H1 (cell line): ENCODE results near the gene IL6R. TPM values are rescaled to one million over a fixed set of nuclear protein-coding genes. Genes with fewer than 3 reads are reported as not detected.
A peak's percentile ranks its signal among the peaks of the same experiment; 100 is the strongest.

Experiments
- CTCF ChIA-PET: fragments of 300-600 bp; sonication (Branson Sonifier 250); formaldehyde crosslinking; loops from one replicate; lab custom pipeline; 2021; ENCODE audit not compliant: partially characterized antibody; lab: Charles Lee
- POLR2A ChIA-PET: fragments of 300-600 bp; sonication (Branson Sonifier 250); formaldehyde crosslinking; loops from one replicate; lab custom pipeline; 2021; ENCODE audit warnings: inconsistent platforms; ENCODE audit not compliant: partially characterized antibody; lab: Charles Lee
- DNase-seq, 2 experiments: peaks; one replicate each; pipeline versions ENCODE4 v3.0.0 to v3.0.0-alpha.2; 2010 to 2022; ENCODE audit warnings: low spot score in 2 of 2, low read depth in 1 of 2, mixed read lengths in 1 of 2
- FAIRE-seq: peaks from 2 replicates; lab custom pipeline; 2011; peaks lifted over from hg19 to GRCh38; lab: Jason Lieb, UNC
- H2AFZ ChIP-seq: 2 replicates; pipeline ENCODE4 v1.8.1; 2012; ENCODE audit warnings: low read length, inconsistent platforms
- H2AK5ac ChIP-seq: 2 replicates; pipeline ENCODE4 v1.6.1; 2013; ENCODE audit warnings: low read depth, low read length
- H2BK120ac ChIP-seq: replicated peaks from 2 replicates; pipeline ENCODE3; 2013; ENCODE audit warnings: low read depth, low read length, inconsistent platforms
- H2BK12ac ChIP-seq: 2 replicates; pipeline ENCODE4 v1.6.1; 2013; ENCODE audit warnings: low read depth, low read length
- H2BK15ac ChIP-seq: 2 replicates; pipeline ENCODE4 v1.6.1; 2013; ENCODE audit warnings: low read length
- H2BK20ac ChIP-seq: 2 replicates; pipeline ENCODE4 v1.6.1; 2013; ENCODE audit warnings: low read length
- H2BK5ac ChIP-seq: 2 replicates; pipeline ENCODE4 v1.6.1; 2013; ENCODE audit warnings: low read depth, low read length
- H3K14ac ChIP-seq: 2 replicates; pipeline ENCODE4 v1.6.1; 2013; ENCODE audit warnings: inconsistent platforms; ENCODE audit not compliant: insufficient read length
- H3K18ac ChIP-seq: 2 replicates; pipeline ENCODE4 v1.6.1; 2013; ENCODE audit warnings: low read length; ENCODE audit errors: extremely low read depth
- H3K23ac ChIP-seq: 2 replicates; pipeline ENCODE4 v1.6.1; 2013; ENCODE audit warnings: inconsistent platforms; ENCODE audit not compliant: insufficient read length
- H3K23me2 ChIP-seq: 2 replicates; pipeline ENCODE4 v1.6.1; 2013; ENCODE audit warnings: low read depth, low read length
- H3K27ac ChIP-seq: 2 replicates; pipeline ENCODE4 v1.6.1; 2011; ENCODE audit warnings: low read depth, low read length, inconsistent platforms
- H3K27me3 ChIP-seq, 4 experiments: replicated peaks in 1 of 4; 1 replicate in 1 of 4; 2 replicates in 3 of 4; pipeline versions ENCODE4 v1.6.1 to v1.8.1; 2011 to 2013; ENCODE audit warnings: low read length in 3 of 4, mild to moderate bottlenecking in 3 of 4, inconsistent platforms in 2 of 4, mixed read lengths in 2 of 4, moderate library complexity in 1 of 4; ENCODE audit not compliant: control insufficient read depth in 3 of 4, insufficient read depth in 3 of 4; ENCODE audit errors: extremely low read depth in 1 of 4
- H3K36me3 ChIP-seq, 4 experiments: 2 replicates each; pipeline versions ENCODE4 v1.6.1 to v1.8.1; 2011 to 2013; ENCODE audit warnings: mild to moderate bottlenecking in 4 of 4, low read length in 3 of 4, moderate library complexity in 2 of 4, control low read depth in 1 of 4, inconsistent platforms in 1 of 4; ENCODE audit not compliant: insufficient read depth in 4 of 4, control insufficient read depth in 2 of 4
- H3K4ac ChIP-seq: replicated peaks from 2 replicates; pipeline ENCODE3; 2013; ENCODE audit warnings: low read length, low read depth, mixed read lengths, inconsistent platforms; ENCODE audit not compliant: insufficient read length
- H3K4me1 ChIP-seq, 4 experiments: replicated peaks in 1 of 4; 1 replicate in 1 of 4; 2 replicates in 3 of 4; pipeline versions ENCODE4 v1.6.1 to v1.8.1; 2011 to 2013; ENCODE audit warnings: low read length in 3 of 4, inconsistent platforms in 2 of 4, mixed read lengths in 1 of 4; ENCODE audit not compliant: insufficient read depth in 4 of 4, control insufficient read depth in 3 of 4
- H3K4me2 ChIP-seq, 2 experiments: 2 replicates each; pipeline versions ENCODE4 v1.6.1 to v1.8.1; 2011 to 2013; ENCODE audit warnings: low read depth in 2 of 2, low read length in 2 of 2, control low read depth in 1 of 2, inconsistent platforms in 1 of 2, mild to moderate bottlenecking in 1 of 2; ENCODE audit not compliant: insufficient read depth in 1 of 2
- H3K4me3 ChIP-seq, 4 experiments: fragments of 200-600, 300-600 bp in 1 of 4; sonication (generic), shearing (Covaris generic), sonication (Bioruptor Twin) in 1 of 4; 2 replicates each; pipeline versions ENCODE4 v1.5.1 to v1.8.1; 2011 to 2016; ENCODE audit warnings: low read length in 4 of 4, low read depth in 3 of 4, control low read depth in 2 of 4, inconsistent platforms in 2 of 4, mild to moderate bottlenecking in 2 of 4, mixed read lengths in 1 of 4, moderate library complexity in 1 of 4; ENCODE audit not compliant: insufficient read depth in 2 of 4; ENCODE audit errors: extremely low read depth in 1 of 4
- H3K56ac ChIP-seq: replicated peaks from 2 replicates; pipeline ENCODE3; 2013; ENCODE audit warnings: low read depth, mild to moderate bottlenecking, mixed read lengths, low read length, inconsistent platforms; ENCODE audit not compliant: insufficient read length
- H3K79me1 ChIP-seq: 2 replicates; pipeline ENCODE4 v1.6.1; 2013; ENCODE audit warnings: low read depth, low read length, control low read depth
- H3K79me2 ChIP-seq, 2 experiments: 2 replicates each; pipeline versions ENCODE4 v1.6.1 to v1.8.1; 2012 to 2013; ENCODE audit warnings: low read length in 2 of 2, mild to moderate bottlenecking in 2 of 2, inconsistent platforms in 1 of 2; ENCODE audit not compliant: insufficient read depth in 2 of 2, control insufficient read depth in 1 of 2
- H3K9ac ChIP-seq, 4 experiments: replicated peaks in 1 of 4; 1 replicate in 1 of 4; 2 replicates in 3 of 4; pipeline versions ENCODE4 v1.6.1 to v1.8.1; 2011 to 2013; ENCODE audit warnings: low read depth in 3 of 4, low read length in 3 of 4, control low read depth in 2 of 4, mild to moderate bottlenecking in 2 of 4, moderate library complexity in 2 of 4, inconsistent platforms in 1 of 4; ENCODE audit errors: extremely low read depth in 1 of 4
- H3K9me3 ChIP-seq, 2 experiments: 2 replicates each; pipeline versions ENCODE4 v1.6.1 to v1.8.1; 2012 to 2013; ENCODE audit warnings: mild to moderate bottlenecking in 2 of 2, moderate library complexity in 2 of 2, control low read depth in 1 of 2, inconsistent platforms in 1 of 2, low read depth in 1 of 2, low read length in 1 of 2, mixed read lengths in 1 of 2; ENCODE audit not compliant: insufficient read depth in 2 of 2
- H4K20me1 ChIP-seq, 2 experiments: replicated peaks in 1 of 2; 2 replicates each; pipeline versions ENCODE3 to v1.8.1; 2011 to 2013; ENCODE audit warnings: inconsistent platforms in 2 of 2, low read length in 2 of 2, mild to moderate bottlenecking in 1 of 2; ENCODE audit not compliant: insufficient read depth in 2 of 2, control insufficient read depth in 1 of 2
- H4K5ac ChIP-seq: 2 replicates; pipeline ENCODE4 v1.6.1; 2013; ENCODE audit warnings: low read length, low read depth, mixed read lengths, inconsistent platforms; ENCODE audit not compliant: insufficient read length
- H4K8ac ChIP-seq: 2 replicates; pipeline ENCODE4 v1.8.0; 2013; ENCODE audit warnings: mild to moderate bottlenecking, moderate library complexity, low read length, inconsistent platforms; ENCODE audit not compliant: insufficient read depth; ENCODE audit errors: extremely low read depth
- H4K91ac ChIP-seq: replicated peaks from 2 replicates; pipeline ENCODE3; 2013; ENCODE audit warnings: low read length, mixed read lengths, inconsistent platforms; ENCODE audit not compliant: insufficient read length
- BCL11A ChIP-seq, 2 experiments: IDR thresholded peaks; one replicate each; pipeline ENCODE4 v1.6.1; 2011; ENCODE audit warnings: low read depth in 2 of 2, low read length in 2 of 2, mild to moderate bottlenecking in 2 of 2
- CEBPB ChIP-seq: IDR thresholded peaks from 2 replicates; pipeline ENCODE4 v1.6.1; 2012; ENCODE audit warnings: low read depth, low read length
- CHD2 ChIP-seq: IDR thresholded peaks from 2 replicates; pipeline ENCODE4 v1.6.1; 2012; ENCODE audit warnings: low read length, improper control_type of control experiment
- CREB1 ChIP-seq: IDR thresholded peaks from 2 replicates; pipeline ENCODE4 v1.6.1; 2012; ENCODE audit warnings: inconsistent platforms
- EP300 ChIP-seq, 2 experiments: IDR thresholded peaks; 1 replicate in 1 of 2; 2 replicates in 1 of 2; pipeline ENCODE4 v1.6.1; 2011 to 2012; ENCODE audit warnings: low read depth in 2 of 2, low read length in 2 of 2, mild to moderate bottlenecking in 2 of 2, borderline replicate concordance in 1 of 2, inconsistent platforms in 1 of 2, moderate library complexity in 1 of 2
- GABPA ChIP-seq: IDR thresholded peaks from 2 replicates; pipeline ENCODE4 v1.6.1; 2011; ENCODE audit warnings: mild to moderate bottlenecking, low read length, moderate library complexity, borderline replicate concordance; ENCODE audit not compliant: insufficient read depth
- WGBS, 2 experiments: shearing (Covaris generic) in 1 of 2; methylation state at CpG; one replicate each; pipeline versions ENCODE4 v1.1.6 to v1.1.7; 2013 to 2015; ENCODE audit warnings: low lambda C conversion rate in 2 of 2, mixed read lengths in 2 of 2, inconsistent platforms in 1 of 2, low coverage in 1 of 2, missing lambda C conversion rate in 1 of 2; ENCODE audit not compliant: insufficient replicate concordance in 2 of 2, insufficient coverage in 1 of 2, insufficient read length in 1 of 2; ENCODE audit errors: extremely low coverage in 1 of 2, missing lambda C conversion rate in 1 of 2; 5-methylcytosine and 5-hydroxymethylcytosine counted together
- polyA plus RNA-seq, 7 experiments: library from polyadenylated mRNA; depleted of rRNA in 3 of 7; stranded (reverse) in 5 of 7; unstranded in 2 of 7; fragments of >200 nt in 5 of 7; fragments of 200-250 nt in 2 of 7; gene quantifications; 1 replicate in 5 of 7; 2 replicates in 1 of 7; 4 replicates in 1 of 7; pipeline versions ENCODE4 v1.2.1 to v1.2.3, GENCODE V29; 2011 to 2013; ENCODE audit warnings: missing spikeins in 2 of 7, mixed read lengths in 2 of 7
- total RNA-seq: library from RNA; stranded (reverse); fragmentation: NEBNext Ultra II Directional; extraction: Animal tissue kit (Norgen Biotek cat#: 25700); gene quantifications from 2 replicates; pipeline ENCODE4 v1.2.1, GENCODE V29; 2021
- TF ChIP-seq, protein P1 (sequence below): IDR thresholded peaks from 2 replicates; pipeline ENCODE4 v1.6.1; 2012; ENCODE audit warnings: inconsistent platforms

IL6R gene
- total and polyA plus RNA-seq, 2 of the 8 experiments (the other 6 are each of a cell fraction or from before 2014, with no cell fraction given): 2.3 to 3.0 TPM

DNA sequence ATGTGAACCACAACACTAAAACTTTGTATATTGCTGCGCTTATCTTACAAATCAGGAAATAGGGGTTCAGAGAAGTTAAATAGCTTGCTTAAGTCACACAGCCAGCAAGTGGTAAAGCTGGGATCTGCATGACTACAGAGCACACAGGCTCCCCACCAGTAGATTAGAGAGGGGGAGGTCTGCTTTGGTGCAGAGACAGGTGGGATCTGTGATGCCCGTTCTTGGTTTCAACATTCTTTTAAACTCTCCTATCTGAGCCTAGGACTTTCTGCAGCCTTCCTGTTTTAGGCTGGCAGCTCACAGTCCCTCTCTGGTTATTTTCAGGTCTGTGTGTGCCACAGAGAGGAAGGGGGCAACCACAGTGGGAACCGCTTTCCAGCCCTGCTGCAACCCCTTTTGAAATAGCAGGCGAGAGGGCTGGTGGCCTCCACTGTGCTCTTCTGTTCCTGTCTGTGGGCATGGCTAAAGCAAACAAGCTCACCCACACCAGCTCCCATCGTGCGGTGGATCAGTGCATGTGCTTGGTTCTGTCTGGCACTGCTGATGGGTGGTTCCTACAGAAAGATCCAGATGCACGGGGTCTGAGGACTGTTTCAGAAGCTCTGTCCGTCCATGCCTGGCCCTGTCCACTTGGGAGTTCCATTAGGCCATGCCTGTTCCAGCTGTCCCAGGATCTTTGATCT lies 1.7 kb upstream of the IL6R start:
- 85% methylated on average over 8 of the region's 8 CpGs; no CpG with 5 or more reads in 1 of the 2 experiments for WGBS, 2 experiments
- FAIRE-seq: no peak
- Histone ChIP-seq H3K36me3 (no peaks in the 10 kb centered on the region), H3K4me2 (no peak overlapping the region), H3K23me2 (peaks cover 15% of the 10 kb centered on the region), H3K4ac (no peak overlapping the region), H3K56ac (no peak overlapping the region), H4K5ac (no peak overlapping the region), H4K20me1 (no peaks in the 10 kb centered on the region), H3K18ac (no peak overlapping the region), H4K8ac (peak overlapping the region; percentile 58; the same call in 1 of the 2 replicates), H3K23ac (no peak overlapping the region), H2BK12ac (0 out of 2 replicates have a peak overlapping the region, but pooled peaks have one; percentile 5), H2BK15ac (no peak overlapping the region; the same call in 1 of the 2 replicates), H2BK120ac (no peak overlapping the region), H4K91ac (no peak overlapping the region), H2AFZ (0 out of 2 replicates have a peak overlapping the region, but pooled peaks have one; percentile 20), H3K79me1 (no peaks in the 10 kb centered on the region), H3K27me3 (peaks cover 9 to 36% (median 26%) of the 10 kb centered on the region in 4 experiments), H3K4me3 (no peak overlapping the region; a peak in 1 of 8 replicates), H2BK5ac (no peak overlapping the region)
- ChIA-PET CTCF (interaction anchor here (0.8 to 1.7 kb wide), 10 partner anchors 12 to 143 kb away, joined by 3 to 8 read pairs (median 4); no protein-coding TSS in a partner anchor), POLR2A (interaction anchor here (0.5 kb wide), 1 partner anchor 696 kb away, joined by 3 read pairs; no protein-coding TSS in a partner anchor)
- TF ChIP-seq BCL11A (IDR thresholded peaks at IDR 0.05; ENCODE audit: low read depth in 2 of 2, low read length in 2 of 2) (no peak), EP300 (IDR thresholded peaks at IDR 0.05; ENCODE audit: borderline replicate concordance in 1 of 2, low read depth in 2 of 2, low read length in 2 of 2) (no peak), CREB1 (no peak), CEBPB (no peak), CHD2 (no peak), GABPA (no peak)
- TF ChIP-seq, protein P1, sequence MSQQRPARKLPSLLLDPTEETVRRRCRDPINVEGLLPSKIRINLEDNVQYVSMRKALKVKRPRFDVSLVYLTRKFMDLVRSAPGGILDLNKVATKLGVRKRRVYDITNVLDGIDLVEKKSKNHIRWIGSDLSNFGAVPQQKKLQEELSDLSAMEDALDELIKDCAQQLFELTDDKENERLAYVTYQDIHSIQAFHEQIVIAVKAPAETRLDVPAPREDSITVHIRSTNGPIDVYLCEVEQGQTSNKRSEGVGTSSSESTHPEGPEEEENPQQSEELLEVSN: no peak
- TF ChIP-seq, all 59 proteins: peak for 0
- no peak overlapping the region for H3K9ac ChIP-seq
- DNase-seq: no peak
- peaks cover 0 to 8% (median 6%) of the 10 kb centered on the region in 4 experiments; a peak in 4 of 7 replicates for H3K4me1 ChIP-seq
- H3K27ac ChIP-seq: no peak overlapping the region
- no peaks in the 10 kb centered on the region for H3K9me3 ChIP-seq
- H2BK20ac ChIP-seq: no peak overlapping the region
- H3K79me2 ChIP-seq: no peaks in the 10 kb centered on the region
- no peak overlapping the region for H3K14ac ChIP-seq
- no peak overlapping the region for H2AK5ac ChIP-seq
